BE2C (cell line): ENCODE measurements around the gene EIF4H. TPM values are rescaled to one million over a fixed set of nuclear protein-coding genes. Genes with fewer than 3 reads are reported as not detected.

Source experiments
- DNase-seq: peaks from one replicate; pipeline ENCODE4 v3.0.0-alpha.2; 2020
- H3K27me3 ChIP-seq: fragments of 250-450 bp; sonication (Bioruptor Pico); 2 replicates; pipeline ENCODE4 v1.5.1; 2020; ENCODE audit warnings: mild to moderate bottlenecking
- H3K36me3 ChIP-seq: fragments of 250-450 bp; sonication (Bioruptor Pico); 2 replicates; pipeline ENCODE4 v1.5.1; 2020; ENCODE audit warnings: mild to moderate bottlenecking
- H3K4me1 ChIP-seq: fragments of 250-450 bp; sonication (Bioruptor Pico); 2 replicates; pipeline ENCODE4 v1.5.1; 2020
- H3K4me3 ChIP-seq: 2 replicates; pipeline ENCODE4 v1.5.1; 2011; ENCODE audit warnings: low read depth, low read length
- H3K9me3 ChIP-seq: fragments of 250-450 bp; sonication (Bioruptor Pico); 2 replicates; pipeline ENCODE4 v1.5.1; 2020
- CTCF ChIP-seq: IDR thresholded peaks from 2 replicates; pipeline ENCODE4 v1.5.1; 2012; ENCODE audit warnings: mild to moderate bottlenecking, low read depth, low read length
- polyA plus RNA-seq: library from polyadenylated mRNA; unstranded; fragments of >200 nt; gene quantifications from one replicate; pipeline ENCODE4 v1.2.1, GENCODE V29; 2012; ENCODE audit warnings: low read depth, missing spikeins; ENCODE audit not compliant: insufficient read length, insufficient read depth

The EIF4H gene
- 286 TPM for polyA plus RNA-seq

DNA sequence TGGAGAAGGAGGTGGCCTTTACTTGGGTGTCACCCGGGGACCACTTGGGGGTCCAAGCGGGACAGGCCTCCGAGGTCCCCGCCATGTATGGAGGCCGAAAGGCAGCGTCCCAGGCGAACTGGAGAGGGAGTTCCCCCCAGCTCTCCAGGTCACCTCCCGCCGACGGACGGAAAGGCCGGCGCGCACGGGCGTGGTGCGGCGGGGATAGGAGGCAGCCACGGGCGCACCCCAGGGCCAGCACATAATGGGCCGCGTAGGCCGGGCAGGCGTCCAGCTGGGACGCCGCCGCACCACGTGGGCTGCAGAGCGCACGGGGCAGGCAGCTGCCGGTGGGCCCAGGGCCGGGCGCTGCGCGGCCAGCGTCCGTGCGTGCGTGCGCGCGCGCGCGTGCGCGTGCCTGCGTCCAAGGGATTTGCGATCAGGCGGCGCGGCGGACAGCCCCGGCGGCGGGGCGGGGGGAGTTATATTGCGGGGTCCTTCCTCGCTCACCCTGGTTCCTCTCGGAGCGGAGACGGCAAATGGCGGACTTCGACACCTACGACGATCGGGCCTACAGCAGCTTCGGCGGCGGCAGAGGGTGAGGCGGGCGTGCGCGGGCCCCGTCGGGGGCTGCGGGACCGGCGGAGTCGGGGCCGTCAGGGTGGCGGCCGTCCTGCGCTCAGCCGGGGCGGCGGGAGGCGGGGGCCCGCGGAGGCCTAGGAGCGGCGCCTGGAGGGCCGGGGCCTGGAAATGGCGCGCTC is at the start of gene EIF4H:
EIF4H (plus strand) TSS at position 491 of the 740 bp plus-strand sequence; CDS start at position 519, 28 bp downstream.
- Histone ChIP-seq H3K27me3 (no peaks in the 10 kb centered on the region), H3K9me3 (no peaks in the 10 kb centered on the region), H3K4me3 (peak within 1 kb of the TSS; percentile 89), H3K4me1 (peaks cover 2% of the 10 kb centered on the region; the same call in 1 of the 2 replicates), H3K36me3 (peaks cover 39% of the 10 kb centered on the region)
- no peak for TF ChIP-seq CTCF
- peak; percentile 96 for DNase-seq

DNA sequence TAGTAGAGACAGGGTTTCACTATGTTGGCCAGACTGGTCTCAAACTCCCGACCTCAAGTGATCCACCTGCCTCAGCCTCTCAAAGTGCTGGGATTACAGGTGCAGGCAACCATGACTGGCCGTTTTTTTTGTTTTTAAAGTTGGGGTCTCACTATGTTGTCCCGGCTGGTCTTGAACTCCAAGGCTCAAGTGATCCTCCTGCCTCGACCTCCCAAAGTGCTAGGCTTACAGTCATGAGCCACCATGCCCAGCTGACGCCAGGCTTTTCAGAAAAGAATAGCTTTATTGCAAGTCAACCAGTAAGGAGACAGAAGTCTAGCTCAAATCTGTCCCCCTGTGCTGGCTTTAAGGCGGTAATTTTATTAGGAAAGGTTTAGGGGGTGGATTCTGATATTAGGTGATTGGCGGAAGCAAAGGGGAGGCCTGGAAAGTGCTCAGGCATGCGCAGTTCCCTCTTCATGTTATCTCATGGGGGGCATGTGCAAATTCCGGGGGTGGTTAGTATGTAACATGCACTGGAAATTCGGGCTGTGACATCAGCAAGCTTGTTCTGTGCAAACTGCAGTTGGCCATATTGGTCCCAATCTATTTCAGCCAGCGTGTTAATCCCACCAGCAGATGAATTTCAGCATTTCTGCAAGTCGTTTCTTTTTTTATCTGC is 47.8 kb upstream of the EIF4H start:
- no peak overlapping the region for H3K4me3 ChIP-seq
- no peaks in the 10 kb centered on the region for H3K9me3 ChIP-seq
- H3K4me1 ChIP-seq = no peaks in the 10 kb centered on the region
- no peak for DNase-seq
- H3K27me3 ChIP-seq = no peaks in the 10 kb centered on the region; the same call in 1 of the 2 replicates
- no peak for TF ChIP-seq CTCF
- H3K36me3 ChIP-seq = peaks cover 2% of the 10 kb centered on the region; the same call in 1 of the 2 replicates

- H3K9me3 ChIP-seq = no peaks in the 10 kb centered on the region
- no peaks in the 10 kb centered on the region for H3K36me3 ChIP-seq
- H3K4me3 ChIP-seq = no peak overlapping the region
- no peak for DNase-seq
- no peaks in the 10 kb centered on the region for H3K4me1 ChIP-seq
- no peaks in the 10 kb centered on the region; the same call in 1 of the 2 replicates for H3K27me3 ChIP-seq
- no peak for TF ChIP-seq CTCF
These were observed 44.3 kb upstream of the EIF4H start for GRCh38 chr7:74129887-74130286.

DNA sequence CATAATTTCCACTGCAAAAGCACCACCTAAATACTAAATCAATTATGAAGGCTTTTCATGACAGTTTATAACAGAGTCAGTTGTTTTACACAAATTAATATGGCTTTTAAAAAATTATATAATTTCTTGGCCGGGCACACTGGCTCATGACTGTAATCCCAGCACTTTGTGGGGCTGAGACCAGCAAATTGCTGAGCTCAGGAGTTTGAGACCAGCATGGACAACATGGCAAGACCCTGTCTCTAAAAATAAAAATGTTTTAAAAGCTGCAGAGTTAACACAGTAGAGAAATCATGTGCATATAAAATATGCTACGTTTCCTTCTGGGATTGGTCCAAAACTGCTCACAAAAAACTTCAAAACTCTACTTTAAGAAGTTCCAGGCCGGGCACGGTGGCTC is 43.6 kb upstream of the EIF4H start:
- Histone ChIP-seq H3K4me1 (no peaks in the 10 kb centered on the region), H3K9me3 (no peaks in the 10 kb centered on the region), H3K36me3 (no peaks in the 10 kb centered on the region), H3K27me3 (no peaks in the 10 kb centered on the region; the same call in 1 of the 2 replicates), H3K4me3 (no peak overlapping the region)
- no peak for TF ChIP-seq CTCF
- no peak for DNase-seq

DNA sequence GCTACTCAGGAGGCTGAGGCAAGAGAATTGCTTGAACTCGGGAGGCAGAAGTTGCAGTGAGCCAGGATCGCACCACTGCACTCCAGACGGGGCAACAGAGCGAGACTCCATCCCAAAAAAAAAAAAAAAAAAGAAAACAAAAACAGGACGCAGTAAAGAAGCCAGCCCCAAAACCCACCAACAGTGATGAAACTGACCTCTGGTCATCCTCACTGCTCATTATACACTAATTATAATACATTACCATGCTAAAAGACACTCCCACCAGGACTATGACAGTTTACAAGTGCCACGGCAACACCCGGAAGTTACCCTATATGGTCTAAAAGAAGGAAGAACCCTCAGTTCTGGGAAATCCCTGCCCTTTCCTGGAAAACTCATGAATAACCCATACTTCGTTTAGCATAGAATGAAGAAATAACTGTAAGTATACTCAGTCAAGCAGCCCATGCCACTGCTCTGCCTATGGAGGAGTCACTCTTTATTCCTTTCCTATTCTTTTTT is 40.0 kb upstream of the EIF4H start:
- no peak for TF ChIP-seq CTCF
- no peaks in the 10 kb centered on the region for H3K36me3 ChIP-seq
- H3K4me1 ChIP-seq = no peaks in the 10 kb centered on the region
- no peaks in the 10 kb centered on the region for H3K27me3 ChIP-seq
- H3K9me3 ChIP-seq = no peaks in the 10 kb centered on the region
- no peak overlapping the region for H3K4me3 ChIP-seq
- DNase-seq = no peak
